H1 (cell line): ENCODE data around the gene JMJD1C. TPM values are rescaled to one million over a fixed set of nuclear protein-coding genes. Genes with fewer than 3 reads are reported as not detected.

Experiments
- CTCF ChIA-PET: fragments of 300-600 bp; sonication (Branson Sonifier 250); formaldehyde crosslinking; loops from one replicate; lab custom pipeline; 2021; ENCODE audit not compliant: partially characterized antibody; lab: Charles Lee
- POLR2A ChIA-PET: fragments of 300-600 bp; sonication (Branson Sonifier 250); formaldehyde crosslinking; loops from one replicate; lab custom pipeline; 2021; ENCODE audit warnings: inconsistent platforms; ENCODE audit not compliant: partially characterized antibody; lab: Charles Lee
- DNase-seq, 2 experiments: peaks; one replicate each; pipeline versions ENCODE4 v3.0.0 to v3.0.0-alpha.2; 2010 to 2022; ENCODE audit warnings: low spot score in 2 of 2, low read depth in 1 of 2, mixed read lengths in 1 of 2
- FAIRE-seq: peaks from 2 replicates; lab custom pipeline; 2011; peaks lifted over from hg19 to GRCh38; lab: Jason Lieb, UNC
- H2AFZ ChIP-seq: 2 replicates; pipeline ENCODE4 v1.8.1; 2012; ENCODE audit warnings: low read length, inconsistent platforms
- H2AK5ac ChIP-seq: 2 replicates; pipeline ENCODE4 v1.6.1; 2013; ENCODE audit warnings: low read depth, low read length
- H2BK120ac ChIP-seq: replicated peaks from 2 replicates; pipeline ENCODE3; 2013; ENCODE audit warnings: low read depth, low read length, inconsistent platforms
- H2BK12ac ChIP-seq: 2 replicates; pipeline ENCODE4 v1.6.1; 2013; ENCODE audit warnings: low read depth, low read length
- H2BK15ac ChIP-seq: 2 replicates; pipeline ENCODE4 v1.6.1; 2013; ENCODE audit warnings: low read length
- H2BK20ac ChIP-seq: 2 replicates; pipeline ENCODE4 v1.6.1; 2013; ENCODE audit warnings: low read length
- H2BK5ac ChIP-seq: 2 replicates; pipeline ENCODE4 v1.6.1; 2013; ENCODE audit warnings: low read depth, low read length
- H3K14ac ChIP-seq: 2 replicates; pipeline ENCODE4 v1.6.1; 2013; ENCODE audit warnings: inconsistent platforms; ENCODE audit not compliant: insufficient read length
- H3K18ac ChIP-seq: 2 replicates; pipeline ENCODE4 v1.6.1; 2013; ENCODE audit warnings: low read length; ENCODE audit errors: extremely low read depth
- H3K23ac ChIP-seq: 2 replicates; pipeline ENCODE4 v1.6.1; 2013; ENCODE audit warnings: inconsistent platforms; ENCODE audit not compliant: insufficient read length
- H3K23me2 ChIP-seq: 2 replicates; pipeline ENCODE4 v1.6.1; 2013; ENCODE audit warnings: low read depth, low read length
- H3K27ac ChIP-seq: 2 replicates; pipeline ENCODE4 v1.6.1; 2011; ENCODE audit warnings: low read depth, low read length, inconsistent platforms
- H3K27me3 ChIP-seq, 4 experiments: replicated peaks in 1 of 4; 1 replicate in 1 of 4; 2 replicates in 3 of 4; pipeline versions ENCODE4 v1.6.1 to v1.8.1; 2011 to 2013; ENCODE audit warnings: low read length in 3 of 4, mild to moderate bottlenecking in 3 of 4, inconsistent platforms in 2 of 4, mixed read lengths in 2 of 4, moderate library complexity in 1 of 4; ENCODE audit not compliant: control insufficient read depth in 3 of 4, insufficient read depth in 3 of 4; ENCODE audit errors: extremely low read depth in 1 of 4
- H3K36me3 ChIP-seq, 4 experiments: 2 replicates each; pipeline versions ENCODE4 v1.6.1 to v1.8.1; 2011 to 2013; ENCODE audit warnings: mild to moderate bottlenecking in 4 of 4, low read length in 3 of 4, moderate library complexity in 2 of 4, control low read depth in 1 of 4, inconsistent platforms in 1 of 4; ENCODE audit not compliant: insufficient read depth in 4 of 4, control insufficient read depth in 2 of 4
- H3K4ac ChIP-seq: replicated peaks from 2 replicates; pipeline ENCODE3; 2013; ENCODE audit warnings: low read length, low read depth, mixed read lengths, inconsistent platforms; ENCODE audit not compliant: insufficient read length
- H3K4me1 ChIP-seq, 4 experiments: replicated peaks in 1 of 4; 1 replicate in 1 of 4; 2 replicates in 3 of 4; pipeline versions ENCODE4 v1.6.1 to v1.8.1; 2011 to 2013; ENCODE audit warnings: low read length in 3 of 4, inconsistent platforms in 2 of 4, mixed read lengths in 1 of 4; ENCODE audit not compliant: insufficient read depth in 4 of 4, control insufficient read depth in 3 of 4
- H3K4me2 ChIP-seq, 2 experiments: 2 replicates each; pipeline versions ENCODE4 v1.6.1 to v1.8.1; 2011 to 2013; ENCODE audit warnings: low read depth in 2 of 2, low read length in 2 of 2, control low read depth in 1 of 2, inconsistent platforms in 1 of 2, mild to moderate bottlenecking in 1 of 2; ENCODE audit not compliant: insufficient read depth in 1 of 2
- H3K4me3 ChIP-seq, 4 experiments: fragments of 200-600, 300-600 bp in 1 of 4; sonication (generic), shearing (Covaris generic), sonication (Bioruptor Twin) in 1 of 4; 2 replicates each; pipeline versions ENCODE4 v1.5.1 to v1.8.1; 2011 to 2016; ENCODE audit warnings: low read length in 4 of 4, low read depth in 3 of 4, control low read depth in 2 of 4, inconsistent platforms in 2 of 4, mild to moderate bottlenecking in 2 of 4, mixed read lengths in 1 of 4, moderate library complexity in 1 of 4; ENCODE audit not compliant: insufficient read depth in 2 of 4; ENCODE audit errors: extremely low read depth in 1 of 4
- H3K56ac ChIP-seq: replicated peaks from 2 replicates; pipeline ENCODE3; 2013; ENCODE audit warnings: low read depth, mild to moderate bottlenecking, mixed read lengths, low read length, inconsistent platforms; ENCODE audit not compliant: insufficient read length
- H3K79me1 ChIP-seq: 2 replicates; pipeline ENCODE4 v1.6.1; 2013; ENCODE audit warnings: low read depth, low read length, control low read depth
- H3K79me2 ChIP-seq, 2 experiments: 2 replicates each; pipeline versions ENCODE4 v1.6.1 to v1.8.1; 2012 to 2013; ENCODE audit warnings: low read length in 2 of 2, mild to moderate bottlenecking in 2 of 2, inconsistent platforms in 1 of 2; ENCODE audit not compliant: insufficient read depth in 2 of 2, control insufficient read depth in 1 of 2
- H3K9ac ChIP-seq, 4 experiments: replicated peaks in 1 of 4; 1 replicate in 1 of 4; 2 replicates in 3 of 4; pipeline versions ENCODE4 v1.6.1 to v1.8.1; 2011 to 2013; ENCODE audit warnings: low read depth in 3 of 4, low read length in 3 of 4, control low read depth in 2 of 4, mild to moderate bottlenecking in 2 of 4, moderate library complexity in 2 of 4, inconsistent platforms in 1 of 4; ENCODE audit errors: extremely low read depth in 1 of 4
- H3K9me3 ChIP-seq, 2 experiments: 2 replicates each; pipeline versions ENCODE4 v1.6.1 to v1.8.1; 2012 to 2013; ENCODE audit warnings: mild to moderate bottlenecking in 2 of 2, moderate library complexity in 2 of 2, control low read depth in 1 of 2, inconsistent platforms in 1 of 2, low read depth in 1 of 2, low read length in 1 of 2, mixed read lengths in 1 of 2; ENCODE audit not compliant: insufficient read depth in 2 of 2
- H4K20me1 ChIP-seq, 2 experiments: replicated peaks in 1 of 2; 2 replicates each; pipeline versions ENCODE3 to v1.8.1; 2011 to 2013; ENCODE audit warnings: inconsistent platforms in 2 of 2, low read length in 2 of 2, mild to moderate bottlenecking in 1 of 2; ENCODE audit not compliant: insufficient read depth in 2 of 2, control insufficient read depth in 1 of 2
- H4K5ac ChIP-seq: 2 replicates; pipeline ENCODE4 v1.6.1; 2013; ENCODE audit warnings: low read length, low read depth, mixed read lengths, inconsistent platforms; ENCODE audit not compliant: insufficient read length
- H4K8ac ChIP-seq: 2 replicates; pipeline ENCODE4 v1.8.0; 2013; ENCODE audit warnings: mild to moderate bottlenecking, moderate library complexity, low read length, inconsistent platforms; ENCODE audit not compliant: insufficient read depth; ENCODE audit errors: extremely low read depth
- H4K91ac ChIP-seq: replicated peaks from 2 replicates; pipeline ENCODE3; 2013; ENCODE audit warnings: low read length, mixed read lengths, inconsistent platforms; ENCODE audit not compliant: insufficient read length
- EGR1 ChIP-seq: IDR thresholded peaks from 2 replicates; pipeline ENCODE4 v1.6.1; 2011; ENCODE audit warnings: low read depth, low read length, borderline replicate concordance
- KDM1A ChIP-seq: fragments of 200-600, 300-600 bp; sonication (generic); IDR thresholded peaks from 2 replicates; pipeline ENCODE4 v1.7.1; 2016; ENCODE audit warnings: mild to moderate bottlenecking, low read length, borderline replicate concordance
- WGBS, 2 experiments: shearing (Covaris generic) in 1 of 2; methylation state at CpG; one replicate each; pipeline versions ENCODE4 v1.1.6 to v1.1.7; 2013 to 2015; ENCODE audit warnings: low lambda C conversion rate in 2 of 2, mixed read lengths in 2 of 2, inconsistent platforms in 1 of 2, low coverage in 1 of 2, missing lambda C conversion rate in 1 of 2; ENCODE audit not compliant: insufficient replicate concordance in 2 of 2, insufficient coverage in 1 of 2, insufficient read length in 1 of 2; ENCODE audit errors: extremely low coverage in 1 of 2, missing lambda C conversion rate in 1 of 2; 5-methylcytosine and 5-hydroxymethylcytosine counted together
- polyA plus RNA-seq, 7 experiments: library from polyadenylated mRNA; depleted of rRNA in 3 of 7; stranded (reverse) in 5 of 7; unstranded in 2 of 7; fragments of >200 nt in 5 of 7; fragments of 200-250 nt in 2 of 7; gene quantifications; 1 replicate in 5 of 7; 2 replicates in 1 of 7; 4 replicates in 1 of 7; pipeline versions ENCODE4 v1.2.1 to v1.2.3, GENCODE V29; 2011 to 2013; ENCODE audit warnings: missing spikeins in 2 of 7, mixed read lengths in 2 of 7
- total RNA-seq: library from RNA; stranded (reverse); fragmentation: NEBNext Ultra II Directional; extraction: Animal tissue kit (Norgen Biotek cat#: 25700); gene quantifications from 2 replicates; pipeline ENCODE4 v1.2.1, GENCODE V29; 2021

JMJD1C gene
- total and polyA plus RNA-seq, 2 of the 8 experiments (the other 6 are each of a cell fraction or from before 2014, with no cell fraction given): 54.5 to 210 TPM

- H3K79me2 ChIP-seq: peaks cover 0 to 87% of the 10 kb centered on the region in 2 experiments; a peak in 2 of 4 replicates
- peaks cover 0 to 18% (median 12%) of the 10 kb centered on the region in 4 experiments; a peak in 6 of 7 replicates for H3K4me1 ChIP-seq
- H3K23ac ChIP-seq: no peak overlapping the region
- DNase-seq (no peak), FAIRE-seq (no peak)
- no peak overlapping the region for H3K4me3 ChIP-seq
- CTCF ChIA-PET: interaction anchor here (0.6 to 1.4 kb wide), 4 partner anchors 14 to 849 kb away, joined by 3 to 5 read pairs (median 4); no protein-coding TSS in a partner anchor
- H3K79me1 ChIP-seq: no peaks in the 10 kb centered on the region
- no peak overlapping the region for H3K27ac ChIP-seq
- no peaks in the 10 kb centered on the region for H3K9me3 ChIP-seq
- no peak overlapping the region for H3K14ac ChIP-seq
- no peak overlapping the region for H3K4me2 ChIP-seq
- no peak overlapping the region for H2BK12ac ChIP-seq
- no peak overlapping the region for H4K8ac ChIP-seq
- no peaks in the 10 kb centered on the region; the same call in 1 of the 2 replicates for H3K23me2 ChIP-seq
- POLR2A ChIA-PET: interaction anchor here (0.9 to 8.4 kb wide), 5 partner anchors 12 to 238 kb away, joined by 3 to 49 read pairs (median 15); partner anchors contain the start of gene REEP3
- H4K20me1 ChIP-seq: no peaks in the 10 kb centered on the region
- H3K4ac ChIP-seq: no peak overlapping the region
- H4K5ac ChIP-seq: no peak overlapping the region
- WGBS, 2 experiments: 96% methylated on average over 1 of the region's 1 CpG; no CpG with 5 or more reads in 1 of the 2 experiments
- no peaks in the 10 kb centered on the region for H3K27me3 ChIP-seq
- H2BK15ac ChIP-seq: no peak overlapping the region
- H3K36me3 ChIP-seq: no peaks in the 10 kb centered on the region
- no peak overlapping the region for H2AK5ac ChIP-seq
- no peak overlapping the region for H2BK5ac ChIP-seq
- no peak overlapping the region for H2AFZ ChIP-seq
- no peak overlapping the region for H3K9ac ChIP-seq
- no peak overlapping the region for H3K18ac ChIP-seq
- H4K91ac ChIP-seq: no peak overlapping the region
- H2BK120ac ChIP-seq: no peak overlapping the region
- no peak overlapping the region for H3K56ac ChIP-seq
- no peak for TF ChIP-seq EGR1
- peak; percentile 74; the same call in 1 of the 2 replicates for TF ChIP-seq KDM1A
- no peak overlapping the region for H2BK20ac ChIP-seq
These were observed 37.1 kb upstream of the JMJD1C start for GRCh38 chr10:63502832-63503231.
